Fibroblast of skin of left biceps (primary cell): Measurements from ENCODE around the gene ST6GALNAC5.

ENCODE experiments used
- DNase-seq, 2 experiments: peaks; one replicate each; pipeline ENCODE4 v3.0.0-alpha.2; 2013; ENCODE audit warnings: low read depth in 2 of 2

Gene ST6GALNAC5

GRCh38 chr1:77012066-77012465, 144.8 kb downstream of the ST6GALNAC5 start:
- DNase-seq: no peak

DNA sequence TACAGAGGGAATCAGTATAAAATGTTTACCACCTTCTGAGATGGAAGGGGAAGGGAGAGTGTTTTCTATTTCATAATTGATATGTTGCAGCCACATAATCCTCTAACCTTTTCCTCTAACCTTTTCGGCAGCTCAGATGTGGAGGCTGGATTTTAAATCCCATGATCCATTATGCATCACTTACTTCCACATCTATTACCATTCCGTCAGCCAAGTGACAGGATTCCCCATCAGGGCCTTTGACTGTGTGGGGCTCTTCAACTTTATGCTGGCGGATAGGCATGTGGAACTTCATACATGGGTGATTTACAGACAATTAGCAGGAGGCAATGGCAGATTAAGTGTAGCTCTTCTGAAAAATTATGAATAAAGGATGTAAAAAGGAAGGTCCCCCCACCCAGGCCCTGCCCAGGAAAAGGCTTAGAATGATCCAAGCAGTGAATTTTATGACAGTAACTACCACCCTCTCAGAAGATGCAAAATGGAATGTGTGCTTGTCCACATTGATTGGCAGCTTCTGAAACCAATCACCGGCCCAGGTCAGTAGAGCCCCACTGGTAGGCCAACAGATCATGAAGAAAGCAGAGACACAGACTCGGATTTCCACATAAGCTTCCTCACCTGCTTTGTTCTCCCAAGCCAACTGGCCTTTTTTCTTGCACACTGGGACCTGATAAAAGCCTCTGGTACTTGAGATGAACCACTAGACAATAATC, 147.0 kb downstream of the ST6GALNAC5 start:
- DNase-seq: no peak

DNA sequence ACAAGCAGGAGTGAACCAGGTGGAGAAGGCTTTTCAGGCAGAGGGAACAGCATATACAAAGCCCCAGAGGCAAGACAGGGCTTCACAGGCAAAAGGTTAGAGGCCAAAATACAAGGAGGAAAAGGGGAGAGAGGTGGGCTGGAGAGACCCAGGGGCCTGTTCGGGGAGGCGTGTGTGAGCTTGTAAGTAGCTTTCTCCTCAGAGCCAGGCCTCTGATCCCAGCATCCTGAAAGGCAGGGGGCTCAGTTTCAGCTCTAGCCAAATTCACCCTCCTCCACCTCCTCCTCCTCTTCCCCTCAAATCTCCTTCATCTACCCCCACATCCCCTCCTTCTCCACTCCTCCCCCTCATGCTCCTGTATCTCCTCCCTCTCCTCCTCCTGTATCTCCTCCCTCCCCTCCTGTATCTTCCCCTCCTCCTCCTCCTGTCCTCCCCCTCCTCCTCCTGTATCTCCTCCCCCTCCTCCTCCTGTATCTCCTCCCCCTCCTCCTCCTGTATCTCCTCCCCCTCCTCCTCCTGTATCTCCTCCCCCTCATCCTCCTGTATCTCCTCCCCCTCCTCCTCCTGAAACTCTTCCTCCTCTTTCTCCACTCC, 148.6 kb downstream of the ST6GALNAC5 start:
- DNase-seq: no peak

GRCh38 chr1:77016386-77016985, 149.2 kb downstream of the ST6GALNAC5 start:
- no peak for DNase-seq

- no peak for DNase-seq
These were observed 151.0 kb downstream of the ST6GALNAC5 start for GRCh38 chr1:77018311-77018710.

GRCh38 chr1:77018761-77019160, 151.5 kb downstream of the ST6GALNAC5 start:
- no peak for DNase-seq

- no peak for DNase-seq
These were observed 154.5 kb downstream of the ST6GALNAC5 start for GRCh38 chr1:77021732-77022131.

GRCh38 chr1:77024500-77024899, 157.2 kb downstream of the ST6GALNAC5 start:
- no peak for DNase-seq

- no peak for DNase-seq
These were observed 158.3 kb downstream of the ST6GALNAC5 start for GRCh38 chr1:77025599-77025998.

- DNase-seq: no peak
These were observed 158.9 kb downstream of the ST6GALNAC5 start for GRCh38 chr1:77026135-77026534.

- DNase-seq: no peak
These were observed 159.4 kb downstream of the ST6GALNAC5 start for GRCh38 chr1:77026640-77027039.

- no peak for DNase-seq
These were observed 160.6 kb downstream of the ST6GALNAC5 start for GRCh38 chr1:77027847-77028246.

DNA sequence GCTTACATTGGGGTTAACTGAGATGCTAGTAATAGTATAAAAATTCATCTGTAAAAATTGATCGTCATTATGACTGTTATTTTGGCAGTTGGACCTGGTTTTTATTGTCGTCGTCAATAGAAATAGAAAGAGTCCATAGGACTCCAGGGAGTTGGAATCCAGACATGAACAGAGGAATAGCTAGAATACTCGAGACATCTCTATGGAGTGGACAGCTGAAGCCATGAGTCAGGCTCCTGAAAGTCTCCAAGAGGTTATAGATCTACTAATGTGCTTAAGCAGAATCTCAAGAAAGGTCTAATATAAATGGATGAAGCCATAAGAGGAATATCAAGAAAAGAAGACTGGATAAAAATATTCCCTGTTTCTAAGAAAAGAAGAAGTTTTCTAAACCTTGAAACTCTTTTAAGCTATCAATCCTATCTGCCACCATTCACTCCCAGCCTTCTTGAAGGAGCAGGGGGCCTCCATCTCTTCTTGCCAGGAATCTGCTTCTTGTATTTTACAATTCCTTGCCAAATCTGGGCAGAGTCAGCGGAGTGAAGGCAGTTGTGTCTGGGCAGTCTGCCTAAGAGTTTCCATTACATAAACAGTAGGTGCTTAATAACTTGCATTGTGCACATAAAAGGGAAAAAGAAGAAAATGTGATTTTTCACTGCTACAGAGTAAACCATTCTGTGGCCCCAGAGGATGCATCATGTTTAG, 163.3 kb downstream of the ST6GALNAC5 start:
- no peak for DNase-seq

DNA sequence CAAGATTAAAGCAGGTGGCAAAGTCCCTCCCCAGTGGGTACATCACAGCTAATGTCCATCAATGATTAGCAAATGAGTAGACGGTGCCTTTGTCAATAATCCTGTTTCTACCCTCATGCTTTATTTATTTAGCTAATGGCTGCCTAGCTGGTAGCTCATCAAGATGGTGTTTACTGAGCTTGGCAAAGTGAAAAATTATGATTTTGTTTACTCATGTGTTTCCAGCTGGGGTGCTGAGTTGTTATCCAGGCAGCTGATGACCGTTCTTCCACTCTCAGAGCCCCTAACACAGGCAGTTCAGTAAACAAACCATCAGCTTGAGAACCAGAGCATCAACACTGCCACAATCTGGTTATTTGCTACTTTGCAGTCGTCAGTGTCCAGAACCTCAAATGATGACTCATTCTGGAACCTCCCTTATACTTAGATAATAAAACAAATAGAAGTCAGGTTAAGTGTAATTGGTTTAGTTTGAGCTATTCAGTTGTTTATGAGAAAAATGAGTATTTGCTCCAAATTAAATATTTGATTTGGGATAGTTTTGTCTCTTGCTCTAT, 163.9 kb downstream of the ST6GALNAC5 start:
- DNase-seq: no peak

GRCh38 chr1:77036560-77036959, 169.3 kb downstream of the ST6GALNAC5 start:
- peak in 1 of 2 experiments; percentile 15 for DNase-seq

DNA sequence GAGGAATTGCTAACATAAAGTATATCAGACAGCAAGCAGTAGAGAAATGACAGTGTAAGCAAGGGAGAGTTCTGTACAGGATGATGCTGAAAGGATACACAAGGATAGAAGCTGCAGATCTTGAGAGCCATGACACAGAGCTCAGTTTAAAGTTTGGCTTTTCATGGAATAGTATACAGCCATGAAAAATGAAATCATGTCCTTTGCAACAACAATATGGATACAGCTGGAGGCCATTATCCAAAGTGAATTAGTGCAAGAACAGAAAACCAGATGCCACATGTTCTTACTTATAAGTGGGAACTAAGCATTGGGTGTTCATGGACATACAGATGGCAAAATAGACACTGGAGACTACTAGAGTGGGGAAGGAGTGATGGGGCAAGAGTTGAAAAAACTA, 169.8 kb downstream of the ST6GALNAC5 start:
- no peak for DNase-seq

- no peak for DNase-seq
These were observed 170.7 kb downstream of the ST6GALNAC5 start for GRCh38 chr1:77038000-77038399.

DNA sequence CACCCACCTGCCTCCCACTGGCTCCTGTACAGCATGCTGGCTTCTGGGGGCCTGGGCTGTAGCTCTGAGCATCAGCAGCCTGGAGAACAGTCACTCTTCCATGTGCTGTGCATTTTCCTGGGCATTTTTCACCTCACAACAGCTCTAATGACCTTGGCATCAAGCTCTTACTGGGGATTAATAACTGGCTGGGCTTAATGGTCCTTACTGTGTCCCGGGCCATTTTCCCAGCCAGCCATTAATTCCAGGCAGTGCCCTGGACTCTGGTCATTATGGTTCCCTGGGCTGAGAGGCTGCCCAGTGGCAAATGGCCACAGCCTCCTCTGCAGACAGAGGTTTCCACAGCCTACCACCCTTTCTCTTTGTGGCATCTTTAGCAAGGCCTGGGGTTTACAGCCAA, 171.8 kb downstream of the ST6GALNAC5 start:
- DNase-seq: no peak

DNA sequence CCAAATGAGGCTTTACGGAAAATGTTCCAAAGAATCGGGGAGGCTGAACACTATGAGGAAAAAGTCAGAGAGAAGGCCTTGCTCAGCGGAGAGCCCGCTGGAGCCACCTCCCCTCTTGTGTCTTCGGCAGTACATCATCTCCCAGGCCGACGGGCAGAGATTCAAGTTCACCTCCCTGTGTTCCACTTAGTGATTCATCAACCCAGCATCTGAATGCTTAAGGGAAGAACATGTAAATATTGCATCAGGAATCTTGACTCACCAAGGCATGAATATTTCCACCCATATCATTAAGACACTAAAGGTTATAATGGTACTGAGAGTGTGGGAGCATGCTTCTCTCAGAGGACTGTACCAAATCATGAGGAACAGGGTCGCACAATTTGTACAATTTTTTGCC, 172.5 kb downstream of the ST6GALNAC5 start:
- DNase-seq: peak; percentile 95 to 97

DNA sequence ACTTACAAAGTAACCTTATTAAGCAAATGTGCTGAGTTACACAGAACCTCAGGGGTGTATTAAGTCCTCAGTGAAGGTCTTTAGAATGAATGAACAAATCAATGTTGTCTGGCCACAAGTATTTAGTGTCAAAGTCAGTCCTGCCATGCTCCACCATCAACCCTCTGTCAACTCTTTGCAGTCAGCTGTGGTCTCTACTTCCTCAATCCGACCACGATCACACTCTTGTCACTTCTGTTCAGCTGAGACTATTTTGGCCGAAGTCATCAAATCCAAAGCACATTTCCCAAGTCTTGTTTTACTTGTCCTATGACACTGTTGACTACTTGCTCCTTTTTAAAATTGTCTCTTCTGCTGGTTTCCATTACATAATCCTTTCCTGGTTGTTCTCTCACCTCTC, 173.5 kb downstream of the ST6GALNAC5 start:
- no peak for DNase-seq

DNA sequence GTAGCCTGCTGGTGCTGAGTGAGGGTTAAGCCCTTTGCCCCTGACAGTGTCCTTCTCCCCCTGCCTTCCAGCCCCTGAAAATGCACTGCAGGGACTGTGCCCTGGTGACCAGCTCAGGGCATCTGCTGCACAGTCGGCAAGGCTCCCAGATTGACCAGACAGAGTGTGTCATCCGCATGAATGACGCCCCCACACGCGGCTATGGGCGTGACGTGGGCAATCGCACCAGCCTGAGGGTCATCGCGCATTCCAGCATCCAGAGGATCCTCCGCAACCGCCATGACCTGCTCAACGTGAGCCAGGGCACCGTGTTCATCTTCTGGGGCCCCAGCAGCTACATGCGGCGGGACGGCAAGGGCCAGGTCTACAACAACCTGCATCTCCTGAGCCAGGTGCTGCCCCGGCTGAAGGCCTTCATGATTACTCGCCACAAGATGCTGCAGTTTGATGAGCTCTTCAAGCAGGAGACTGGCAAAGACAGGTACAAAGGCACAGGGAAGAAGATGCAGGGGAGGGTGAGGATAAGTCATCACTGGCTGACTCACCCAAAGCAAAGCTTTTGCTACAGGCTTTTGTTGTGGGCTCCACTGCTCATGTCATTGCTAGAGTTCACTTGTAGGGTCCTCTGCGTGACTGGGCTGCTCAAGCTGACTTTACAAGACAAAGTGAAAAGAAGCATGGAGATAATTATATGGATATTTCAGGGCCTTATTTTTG, 177.0 kb downstream of the ST6GALNAC5 start:
- no peak for DNase-seq

- no peak for DNase-seq
These were observed 180.3 kb downstream of the ST6GALNAC5 start for GRCh38 chr1:77047575-77047974.
